ENCODE results near the gene SMIM28. TPM values are rescaled to one million over a fixed set of nuclear protein-coding genes. Genes with fewer than 3 reads are reported as not detected.
A peak's percentile ranks its signal among the peaks of the same experiment; 100 is the strongest.

The SMIM28 gene
- total and polyA plus RNA-seq, 9 of the 15 experiments (the other 6 are each of a cell fraction or from before 2014, with no cell fraction given) = not detected

GRCh38 chr6:138403801-138404665, 26.3 kb downstream of the SMIM28 start, which contains the start of gene HEBP2 (continued):
- peak; percentile 82; the same call in 1 of the 2 replicates for TF ChIP-seq CGGBP1 (CRISPR knock-in tag; IDR thresholded peaks at IDR 0.05)
- 0 out of 2 replicates have a peak, but pooled peaks have one; percentile 55 for TF ChIP-seq ZBTB49 (CRISPR knock-in tag; IDR thresholded peaks at IDR 0.05; ENCODE audit: borderline replicate concordance)
- TF ChIP-seq ZBTB12 (CRISPR knock-in tag; IDR thresholded peaks at IDR 0.05) = peak; percentile 51
- TF ChIP-seq POLR2H (tag; IDR thresholded peaks at IDR 0.05; ENCODE audit: low read depth) = peak; percentile 83
- peak; percentile 84 for TF ChIP-seq CCNT2 (IDR thresholded peaks at IDR 0.05; ENCODE audit: borderline replicate concordance, extremely low read depth, insufficient read length, low read depth, low read length)
- TF ChIP-seq ESRRB (CRISPR knock-in tag; IDR thresholded peaks at IDR 0.05; ENCODE audit: borderline replicate concordance) = no peak
- TF ChIP-seq SREBF1 (IDR thresholded peaks at IDR 0.05; ENCODE audit: borderline replicate concordance, low read depth, low read length) = no peak
- TF ChIP-seq MTA2 (IDR thresholded peaks at IDR 0.05; ENCODE audit: low read depth) = no peak
- TF ChIP-seq HLTF (IDR thresholded peaks at IDR 0.05) = no peak
- TF ChIP-seq STAT6 (CRISPR knock-in tag; IDR thresholded peaks at IDR 0.05) = no peak; the same call in 1 of the 2 replicates
- peak; percentile 72 to 84 for TF ChIP-seq MNT (conservative IDR thresholded peaks at IDR 0.05)
- TF ChIP-seq ID3 (CRISPR knock-in tag; IDR thresholded peaks at IDR 0.05) = no peak
- no peak for TF ChIP-seq ID3 (tag; IDR thresholded peaks at IDR 0.05)
- TF ChIP-seq E2F5 (CRISPR knock-in tag; IDR thresholded peaks at IDR 0.05) = no peak
- no peak for TF ChIP-seq KDM1A (IDR thresholded peaks at IDR 0.05)
- no peak for TF ChIP-seq HIVEP1 (CRISPR knock-in tag; IDR thresholded peaks at IDR 0.05)
